ENCODE results near the gene CAPN13.

The CAPN13 gene

GRCh38 chr2:30690126-30690561 lies 117.1 kb downstream of the CAPN13 start:
- TF ChIP-seq, protein P1, sequence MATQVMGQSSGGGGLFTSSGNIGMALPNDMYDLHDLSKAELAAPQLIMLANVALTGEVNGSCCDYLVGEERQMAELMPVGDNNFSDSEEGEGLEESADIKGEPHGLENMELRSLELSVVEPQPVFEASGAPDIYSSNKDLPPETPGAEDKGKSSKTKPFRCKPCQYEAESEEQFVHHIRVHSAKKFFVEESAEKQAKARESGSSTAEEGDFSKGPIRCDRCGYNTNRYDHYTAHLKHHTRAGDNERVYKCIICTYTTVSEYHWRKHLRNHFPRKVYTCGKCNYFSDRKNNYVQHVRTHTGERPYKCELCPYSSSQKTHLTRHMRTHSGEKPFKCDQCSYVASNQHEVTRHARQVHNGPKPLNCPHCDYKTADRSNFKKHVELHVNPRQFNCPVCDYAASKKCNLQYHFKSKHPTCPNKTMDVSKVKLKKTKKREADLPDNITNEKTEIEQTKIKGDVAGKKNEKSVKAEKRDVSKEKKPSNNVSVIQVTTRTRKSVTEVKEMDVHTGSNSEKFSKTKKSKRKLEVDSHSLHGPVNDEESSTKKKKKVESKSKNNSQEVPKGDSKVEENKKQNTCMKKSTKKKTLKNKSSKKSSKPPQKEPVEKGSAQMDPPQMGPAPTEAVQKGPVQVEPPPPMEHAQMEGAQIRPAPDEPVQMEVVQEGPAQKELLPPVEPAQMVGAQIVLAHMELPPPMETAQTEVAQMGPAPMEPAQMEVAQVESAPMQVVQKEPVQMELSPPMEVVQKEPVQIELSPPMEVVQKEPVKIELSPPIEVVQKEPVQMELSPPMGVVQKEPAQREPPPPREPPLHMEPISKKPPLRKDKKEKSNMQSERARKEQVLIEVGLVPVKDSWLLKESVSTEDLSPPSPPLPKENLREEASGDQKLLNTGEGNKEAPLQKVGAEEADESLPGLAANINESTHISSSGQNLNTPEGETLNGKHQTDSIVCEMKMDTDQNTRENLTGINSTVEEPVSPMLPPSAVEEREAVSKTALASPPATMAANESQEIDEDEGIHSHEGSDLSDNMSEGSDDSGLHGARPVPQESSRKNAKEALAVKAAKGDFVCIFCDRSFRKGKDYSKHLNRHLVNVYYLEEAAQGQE (IDR thresholded peaks at IDR 0.05; ENCODE audit: insufficient read depth in 1 of 2, low read depth in 2 of 2, low read length in 2 of 2): no peak
- TF ChIP-seq POLR2AphosphoS5 (IDR thresholded peaks at IDR 0.05; ENCODE audit: low read depth, low read length) (no peak), TAF1 (IDR thresholded peaks at IDR 0.05; ENCODE audit: borderline replicate concordance, insufficient read depth, low read length) (no peak), FOXP2 (optimal IDR thresholded peaks at IDR 0.05; ENCODE audit: borderline replicate concordance, extremely low read depth, extremely low read length, insufficient read depth) (no peak), SIN3A (IDR thresholded peaks at IDR 0.05; ENCODE audit: borderline replicate concordance, insufficient read depth, low read length) (no peak)

GRCh38 chr2:30689496-30690125 lies 117.6 kb downstream of the CAPN13 start:
- TF ChIP-seq SIN3A (IDR thresholded peaks at IDR 0.05; ENCODE audit: borderline replicate concordance, insufficient read depth, low read length) (no peak), FOXP2 (optimal IDR thresholded peaks at IDR 0.05; ENCODE audit: borderline replicate concordance, extremely low read depth, extremely low read length, insufficient read depth) (no peak), POLR2AphosphoS5 (IDR thresholded peaks at IDR 0.05; ENCODE audit: low read depth, low read length) (no peak), TAF1 (IDR thresholded peaks at IDR 0.05; ENCODE audit: borderline replicate concordance, insufficient read depth, low read length) (no peak)
- TF ChIP-seq, protein P1 (IDR thresholded peaks at IDR 0.05; ENCODE audit: insufficient read depth in 1 of 2, low read depth in 2 of 2, low read length in 2 of 2): no peak

DNA sequence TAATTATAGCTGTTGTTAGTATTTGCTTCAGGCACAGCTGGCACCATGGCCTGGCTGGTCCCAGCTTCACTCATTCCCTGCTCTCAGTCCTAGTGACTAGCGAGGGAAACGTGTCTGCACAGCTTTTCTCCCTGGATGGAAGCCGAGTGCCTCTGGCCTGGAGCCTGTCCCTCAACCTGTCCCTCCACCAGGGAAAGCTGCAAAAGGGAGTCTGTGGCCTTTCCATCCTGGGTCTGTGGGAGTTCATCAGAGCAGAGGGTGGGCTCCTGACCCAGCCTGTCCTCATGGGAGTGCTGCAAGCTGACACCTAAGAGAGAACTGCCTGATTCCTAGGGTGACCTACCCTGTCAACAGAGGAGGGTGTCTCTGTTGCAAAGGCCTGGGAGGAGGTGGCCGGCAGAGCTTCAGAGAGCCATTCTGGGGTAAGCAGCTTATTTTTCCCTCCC lies 118.3 kb downstream of the CAPN13 start:
- no peak for TF ChIP-seq SIN3A (IDR thresholded peaks at IDR 0.05; ENCODE audit: borderline replicate concordance, insufficient read depth, low read length)
- no peak for TF ChIP-seq POLR2AphosphoS5 (IDR thresholded peaks at IDR 0.05; ENCODE audit: low read depth, low read length)
- TF ChIP-seq, protein P1 (IDR thresholded peaks at IDR 0.05; ENCODE audit: insufficient read depth in 1 of 2, low read depth in 2 of 2, low read length in 2 of 2): no peak
- TF ChIP-seq FOXP2 (optimal IDR thresholded peaks at IDR 0.05; ENCODE audit: borderline replicate concordance, extremely low read depth, extremely low read length, insufficient read depth): no peak
- no peak for TF ChIP-seq TAF1 (IDR thresholded peaks at IDR 0.05; ENCODE audit: borderline replicate concordance, insufficient read depth, low read length)

DNA sequence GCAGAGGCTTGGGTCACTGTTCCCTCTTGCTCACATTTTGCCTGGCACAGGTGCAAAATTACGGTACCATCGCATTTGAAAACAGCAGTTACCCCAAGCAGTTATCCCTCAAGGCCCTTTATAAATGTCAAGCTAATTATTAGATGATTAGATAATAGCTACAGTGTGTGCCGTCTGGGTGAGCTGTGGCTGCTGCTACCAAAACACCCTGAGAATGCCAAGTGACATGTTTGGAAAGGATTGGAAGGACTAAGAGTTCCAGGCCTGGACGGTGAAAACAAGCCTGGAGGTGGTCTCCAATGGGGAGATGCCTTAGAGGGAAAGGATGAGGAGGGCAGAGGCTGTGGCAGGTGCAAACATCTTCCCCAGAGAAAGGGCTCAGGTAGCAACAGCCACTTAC lies 120.6 kb downstream of the CAPN13 start:
- TF ChIP-seq POLR2AphosphoS5 (IDR thresholded peaks at IDR 0.05; ENCODE audit: low read depth, low read length) (no peak), SIN3A (IDR thresholded peaks at IDR 0.05; ENCODE audit: borderline replicate concordance, insufficient read depth, low read length) (no peak), TAF1 (IDR thresholded peaks at IDR 0.05; ENCODE audit: borderline replicate concordance, insufficient read depth, low read length) (no peak), FOXP2 (optimal IDR thresholded peaks at IDR 0.05; ENCODE audit: borderline replicate concordance, extremely low read depth, extremely low read length, insufficient read depth) (no peak)
- TF ChIP-seq, protein P1 (IDR thresholded peaks at IDR 0.05; ENCODE audit: insufficient read depth in 1 of 2, low read depth in 2 of 2, low read length in 2 of 2): no peak

Measured in PFSK-1 (cell line).